HEK293 (cell line): ENCODE measurements around the gene CD81.

ENCODE experiments used
- CTCF ChIA-PET: fragments of 350-600 bp; formaldehyde crosslinking; extraction: SDS; loops from one replicate; lab custom pipeline; 2021; ENCODE audit warnings: antibody characterized with exemption; lab: Yijun Ruan, JAX
- POLR2A ChIA-PET: fragments of 300-600 bp; formaldehyde crosslinking; extraction: SDS; loops from one replicate; lab custom pipeline; 2020; ENCODE audit warnings: antibody characterized with exemption, inconsistent platforms; lab: Yijun Ruan, JAX
- H3K27ac ChIP-seq: fragments of 200-500 bp; sonication (Bioruptor generic); 2 replicates; pipeline ENCODE4 v1.5.1; 2014; ENCODE audit warnings: low read depth, low read length, control low read depth, inconsistent platforms; ENCODE audit errors: extremely low read depth
- H3K36me3 ChIP-seq, 2 experiments: fragments of 200-500 bp in 1 of 2; sonication (Bioruptor generic) in 1 of 2; 1 replicate in 1 of 2; 2 replicates in 1 of 2; pipeline ENCODE4 v1.5.1; 2014 to 2017; ENCODE audit warnings: inconsistent platforms in 2 of 2, low read length in 2 of 2; ENCODE audit not compliant: control insufficient read depth in 2 of 2, insufficient read depth in 1 of 2
- H3K4me1 ChIP-seq: fragments of 200-500 bp; sonication (Bioruptor generic); 2 replicates; pipeline ENCODE4 v1.5.1; 2014; ENCODE audit warnings: mild to moderate bottlenecking, low read length, inconsistent platforms; ENCODE audit not compliant: control insufficient read depth, insufficient read depth
- H3K4me3 ChIP-seq: 2 replicates; pipeline ENCODE4 v1.5.1; 2011; ENCODE audit warnings: low read depth, mild to moderate bottlenecking, control low read depth, low read length, moderate library complexity
- H3K9me3 ChIP-seq: fragments of 200-500 bp; sonication (Bioruptor generic); 2 replicates; pipeline ENCODE4 v1.5.1; 2014; ENCODE audit warnings: low read depth, low read length, inconsistent platforms; ENCODE audit not compliant: control insufficient read depth, insufficient read depth
- BCL11B ChIP-seq: fragments of 450-650 bp; formaldehyde crosslinking; IDR thresholded peaks from 2 replicates; pipeline ENCODE4 v1.5.1; 2016; ENCODE audit warnings: low read depth, missing biosample characterization, missing genetic modification characterization
- FEZF1 ChIP-seq: fragments of 450-650 bp; formaldehyde crosslinking; IDR thresholded peaks from 2 replicates; pipeline ENCODE4 v1.5.1; 2016; ENCODE audit warnings: missing biosample characterization, missing genetic modification characterization
- YY1 ChIP-seq: fragments of 450-650 bp; formaldehyde crosslinking; IDR thresholded peaks from 2 replicates; pipeline ENCODE4 v1.5.1; 2018; ENCODE audit warnings: missing biosample characterization, missing genetic modification characterization
- ZIC2 ChIP-seq: fragments of 450-650 bp; formaldehyde crosslinking; IDR thresholded peaks from 2 replicates; pipeline ENCODE4 v1.5.1; 2016; ENCODE audit warnings: missing biosample characterization, missing genetic modification characterization
- ZNF112 ChIP-seq: fragments of 450-650 bp; formaldehyde crosslinking; IDR thresholded peaks from 2 replicates; pipeline ENCODE4 v1.5.0; 2017; ENCODE audit warnings: missing biosample characterization, missing genetic modification characterization
- ZNF146 ChIP-seq: fragments of 450-650 bp; formaldehyde crosslinking; IDR thresholded peaks from 2 replicates; pipeline ENCODE4 v1.5.1; 2016; ENCODE audit warnings: missing biosample characterization, missing genetic modification characterization
- ZNF174 ChIP-seq: fragments of 450-650 bp; formaldehyde crosslinking; IDR thresholded peaks from 2 replicates; pipeline ENCODE4 v1.5.0; 2017; ENCODE audit warnings: missing biosample characterization, mild to moderate bottlenecking, missing genetic modification characterization
- ZNF184 ChIP-seq: fragments of 450-650 bp; IDR thresholded peaks from 2 replicates; pipeline ENCODE4 v1.5.1; 2018; ENCODE audit warnings: missing biosample characterization, mild to moderate bottlenecking, missing genetic modification characterization
- ZNF2 ChIP-seq: fragments of 450-650 bp; formaldehyde crosslinking; IDR thresholded peaks from 2 replicates; pipeline ENCODE4 v1.5.1; 2016; ENCODE audit warnings: missing biosample characterization, missing genetic modification characterization
- ZNF24 ChIP-seq: fragments of 450-650 bp; formaldehyde crosslinking; IDR thresholded peaks from 2 replicates; pipeline ENCODE4 v1.5.1; 2016; ENCODE audit warnings: missing biosample characterization, missing genetic modification characterization
- ZNF362 ChIP-seq: fragments of 450-650 bp; formaldehyde crosslinking; IDR thresholded peaks from 2 replicates; pipeline ENCODE4 v1.5.1; 2016; ENCODE audit warnings: missing biosample characterization, missing genetic modification characterization
- ZNF404 ChIP-seq: fragments of 450-650 bp; formaldehyde crosslinking; IDR thresholded peaks from 2 replicates; pipeline ENCODE4 v1.5.1; 2017; ENCODE audit warnings: missing biosample characterization, missing genetic modification characterization
- ZNF555 ChIP-seq: fragments of 450-650 bp; formaldehyde crosslinking; conservative IDR thresholded peaks from 2 replicates; pipeline ENCODE4 v1.5.1; 2017; ENCODE audit warnings: missing biosample characterization, mild to moderate bottlenecking, missing genetic modification characterization, inconsistent platforms
- ZSCAN16 ChIP-seq: fragments of 450-650 bp; formaldehyde crosslinking; IDR thresholded peaks from 2 replicates; pipeline ENCODE4 v1.5.1; 2016; ENCODE audit warnings: missing biosample characterization, missing genetic modification characterization
- TF ChIP-seq, protein P1 (sequence below): fragments of 450-650 bp; formaldehyde crosslinking; IDR thresholded peaks from 2 replicates; pipeline ENCODE4 v1.5.1; 2016; ENCODE audit warnings: missing biosample characterization, missing genetic modification characterization, low read depth
- TF ChIP-seq, protein P2 (sequence below): fragments of 450-650 bp; formaldehyde crosslinking; IDR thresholded peaks from 2 replicates; pipeline ENCODE4 v1.5.1; 2016; ENCODE audit warnings: missing biosample characterization, missing genetic modification characterization

CD81 gene

GRCh38 chr11:2366733-2367132 lies 10.4 kb upstream of the CD81 start:
- TF ChIP-seq ZNF2 (tag by site-specific recombination), result no peak
- TF ChIP-seq ZNF362 (tag by site-specific recombination), result no peak
- no peak for TF ChIP-seq ZSCAN16 (tag by site-specific recombination)
- no peak for TF ChIP-seq ZNF555 (tag by site-specific recombination)
- no peak for TF ChIP-seq ZNF24 (tag by site-specific recombination)
- no peak for TF ChIP-seq ZNF174 (tag by site-specific recombination)
- TF ChIP-seq ZNF112 (tag by site-specific recombination), result no peak
- H3K4me3 ChIP-seq, result no peak overlapping the region
- no peaks in the 10 kb centered on the region for H3K9me3 ChIP-seq
- H3K27ac ChIP-seq, result no peak overlapping the region
- no peaks in the 10 kb centered on the region for H3K36me3 ChIP-seq
- CTCF ChIA-PET, result interaction anchor here (0.8 kb wide), 1 partner anchor 53 kb away, joined by 4 read pairs; no protein-coding TSS in a partner anchor
- no peaks in the 10 kb centered on the region for H3K4me1 ChIP-seq
- POLR2A ChIA-PET, result interaction anchor here (0.5 to 2.1 kb wide), 3 partner anchors 10 to 34 kb away, joined by 3 to 7 read pairs (median 4); partner anchors contain the start of gene TSSC4

DNA sequence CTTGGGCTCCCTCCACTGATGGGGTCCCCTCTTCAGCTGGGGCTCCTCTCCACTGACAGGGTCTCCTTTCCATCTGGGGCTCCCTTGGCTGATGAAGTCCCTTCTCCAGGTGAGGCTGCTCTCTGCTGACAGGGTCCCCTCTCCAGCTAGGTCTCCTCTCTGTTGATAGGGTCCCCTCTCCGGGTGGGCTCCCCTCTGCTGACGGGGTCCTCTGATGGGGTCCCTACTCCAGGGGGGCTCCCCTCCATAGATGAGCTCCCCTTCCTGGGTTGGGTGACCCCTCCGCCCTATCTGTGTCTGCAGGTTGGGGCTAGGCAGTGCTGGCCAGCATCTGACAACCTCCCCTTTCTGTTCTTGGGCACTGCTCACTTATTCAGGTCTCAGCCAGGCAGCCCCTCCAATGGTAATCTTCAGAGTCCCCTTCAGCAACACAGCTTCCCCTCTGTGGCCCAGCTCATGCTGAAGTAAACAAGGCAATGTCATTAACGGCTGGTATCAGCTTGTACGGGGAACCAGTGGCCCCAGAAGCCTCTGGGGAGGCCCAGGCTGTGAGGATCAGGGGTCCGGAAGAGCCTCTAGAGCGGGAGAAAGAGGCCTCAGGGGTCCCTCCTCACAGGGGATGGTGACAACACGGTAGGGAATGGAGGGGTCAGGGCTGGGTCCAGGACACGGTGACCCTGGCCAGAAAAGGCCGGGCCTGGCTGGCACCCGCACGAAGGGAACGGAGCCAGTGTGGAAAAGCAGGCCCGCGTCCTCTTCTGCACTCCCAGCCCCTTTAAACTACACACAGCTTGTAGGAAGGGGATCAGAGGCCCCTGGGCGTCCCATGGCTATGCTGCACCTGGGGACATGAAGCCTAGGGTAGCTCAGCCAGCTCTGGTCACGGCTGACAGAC lies 9.6 kb upstream of the CD81 start:
- H3K27ac ChIP-seq, result no peak overlapping the region
- H3K4me1 ChIP-seq, result no peaks in the 10 kb centered on the region
- no peaks in the 10 kb centered on the region for H3K36me3 ChIP-seq
- POLR2A ChIA-PET, result interaction anchor here (0.5 to 2.1 kb wide), 2 partner anchors 10 to 33 kb away, joined by 3 to 7 read pairs; partner anchors contain the start of gene TSSC4
- CTCF ChIA-PET, result interaction anchor here (0.6 to 0.8 kb wide), 3 partner anchors 9 to 124 kb away, joined by 3 to 4 read pairs (median 4); no protein-coding TSS in a partner anchor
- H3K4me3 ChIP-seq, result no peak overlapping the region
- TF ChIP-seq YY1 (tag by site-specific recombination) (no peak), ZIC2 (tag by site-specific recombination) (no peak), ZNF404 (no peak), ZNF146 (no peak), BCL11B (tag by site-specific recombination) (no peak), ZNF184 (tag by site-specific recombination) (no peak), FEZF1 (no peak)
- TF ChIP-seq, protein P1, sequence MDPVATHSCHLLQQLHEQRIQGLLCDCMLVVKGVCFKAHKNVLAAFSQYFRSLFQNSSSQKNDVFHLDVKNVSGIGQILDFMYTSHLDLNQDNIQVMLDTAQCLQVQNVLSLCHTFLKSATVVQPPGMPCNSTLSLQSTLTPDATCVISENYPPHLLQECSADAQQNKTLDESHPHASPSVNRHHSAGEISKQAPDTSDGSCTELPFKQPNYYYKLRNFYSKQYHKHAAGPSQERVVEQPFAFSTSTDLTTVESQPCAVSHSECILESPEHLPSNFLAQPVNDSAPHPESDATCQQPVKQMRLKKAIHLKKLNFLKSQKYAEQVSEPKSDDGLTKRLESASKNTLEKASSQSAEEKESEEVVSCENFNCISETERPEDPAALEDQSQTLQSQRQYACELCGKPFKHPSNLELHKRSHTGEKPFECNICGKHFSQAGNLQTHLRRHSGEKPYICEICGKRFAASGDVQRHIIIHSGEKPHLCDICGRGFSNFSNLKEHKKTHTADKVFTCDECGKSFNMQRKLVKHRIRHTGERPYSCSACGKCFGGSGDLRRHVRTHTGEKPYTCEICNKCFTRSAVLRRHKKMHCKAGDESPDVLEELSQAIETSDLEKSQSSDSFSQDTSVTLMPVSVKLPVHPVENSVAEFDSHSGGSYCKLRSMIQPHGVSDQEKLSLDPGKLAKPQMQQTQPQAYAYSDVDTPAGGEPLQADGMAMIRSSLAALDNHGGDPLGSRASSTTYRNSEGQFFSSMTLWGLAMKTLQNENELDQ (tag by site-specific recombination), result no peak
- TF ChIP-seq, protein P2, sequence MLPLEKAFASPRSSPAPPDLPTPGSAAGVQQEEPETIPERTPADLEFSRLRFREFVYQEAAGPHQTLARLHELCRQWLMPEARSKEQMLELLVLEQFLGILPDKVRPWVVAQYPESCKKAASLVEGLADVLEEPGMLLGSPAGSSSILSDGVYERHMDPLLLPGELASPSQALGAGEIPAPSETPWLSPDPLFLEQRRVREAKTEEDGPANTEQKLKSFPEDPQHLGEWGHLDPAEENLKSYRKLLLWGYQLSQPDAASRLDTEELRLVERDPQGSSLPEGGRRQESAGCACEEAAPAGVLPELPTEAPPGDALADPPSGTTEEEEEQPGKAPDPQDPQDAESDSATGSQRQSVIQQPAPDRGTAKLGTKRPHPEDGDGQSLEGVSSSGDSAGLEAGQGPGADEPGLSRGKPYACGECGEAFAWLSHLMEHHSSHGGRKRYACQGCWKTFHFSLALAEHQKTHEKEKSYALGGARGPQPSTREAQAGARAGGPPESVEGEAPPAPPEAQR (tag by site-specific recombination), result no peak
- no peaks in the 10 kb centered on the region for H3K9me3 ChIP-seq
